Measurements from ENCODE around the gene SLIT1.
A peak's percentile ranks its signal among the peaks of the same experiment; 100 is the strongest.

SLIT1 gene

GRCh38 chr10:97022616-97023015 lies 163.1 kb downstream of the SLIT1 start:
- no peak for DNase-seq (ENCODE audit: low read depth)

GRCh38 chr10:97020452-97021400 lies 165.0 kb downstream of the SLIT1 start:
- DNase-seq (ENCODE audit: low read depth) = no peak

- no peak for DNase-seq (ENCODE audit: low read depth)
These were observed 166.4 kb downstream of the SLIT1 start for GRCh38 chr10:97019213-97019844.

- DNase-seq (ENCODE audit: low read depth) = no peak
These were observed 167.2 kb downstream of the SLIT1 start for GRCh38 chr10:97018251-97019212.

- no peak for DNase-seq (ENCODE audit: low read depth)
These were observed 168.3 kb downstream of the SLIT1 start for GRCh38 chr10:97017474-97017903.

- DNase-seq (ENCODE audit: low read depth) = peak; percentile 10
These were observed 168.9 kb downstream of the SLIT1 start for GRCh38 chr10:97016728-97017473.

GRCh38 chr10:97015240-97015639 lies 170.5 kb downstream of the SLIT1 start:
- DNase-seq (ENCODE audit: low read depth) = no peak

GRCh38 chr10:97013983-97014382 lies 171.8 kb downstream of the SLIT1 start:
- DNase-seq (ENCODE audit: low read depth) = no peak

GRCh38 chr10:97013568-97013967 lies 172.2 kb downstream of the SLIT1 start:
- DNase-seq (ENCODE audit: low read depth) = no peak

- no peak for DNase-seq (ENCODE audit: low read depth)
These were observed 173.3 kb downstream of the SLIT1 start for GRCh38 chr10:97012470-97012869.

- no peak for DNase-seq (ENCODE audit: low read depth)
These were observed 174.4 kb downstream of the SLIT1 start for GRCh38 chr10:97011397-97011796.

GRCh38 chr10:97010695-97011206 lies 175.0 kb downstream of the SLIT1 start:
- no peak for DNase-seq (ENCODE audit: low read depth)

- DNase-seq (ENCODE audit: low read depth) = no peak
These were observed 178.3 kb downstream of the SLIT1 start for GRCh38 chr10:97007417-97007816.

- DNase-seq (ENCODE audit: low read depth) = no peak
These were observed 179.4 kb downstream of the SLIT1 start for GRCh38 chr10:97006364-97006763.

- no peak for DNase-seq (ENCODE audit: low read depth)
These were observed 180.4 kb downstream of the SLIT1 start for GRCh38 chr10:97005349-97005748.

- no peak for DNase-seq (ENCODE audit: low read depth)
These were observed 181.2 kb downstream of the SLIT1 start for GRCh38 chr10:97004591-97004990.

- DNase-seq (ENCODE audit: low read depth) = no peak
These were observed 182.0 kb downstream of the SLIT1 start for GRCh38 chr10:97003804-97004201.

- DNase-seq (ENCODE audit: low read depth) = no peak
These were observed 182.5 kb downstream of the SLIT1 start for GRCh38 chr10:97003151-97003803.

- DNase-seq (ENCODE audit: low read depth) = no peak
These were observed 183.1 kb downstream of the SLIT1 start for GRCh38 chr10:97002670-97003069.

- DNase-seq (ENCODE audit: low read depth) = no peak
These were observed 184.4 kb downstream of the SLIT1 start for GRCh38 chr10:97001183-97001991.
